Left ventricle myocardium inferior (tissue), 1 donor: ENCODE results near the gene EML6. TPM values are rescaled to one million over a fixed set of nuclear protein-coding genes. Genes with fewer than 3 reads are reported as not detected.

Experiments
- DNase-seq: peaks from one replicate; pipeline ENCODE4 v3.0.0-alpha.2; 2020
- H3K27ac ChIP-seq: fragments of 200-600 bp; replicated peaks from 2 replicates; pipeline ENCODE4 v1.8.0; 2021
- H3K27me3 ChIP-seq: fragments of 200-600 bp; 2 replicates; pipeline ENCODE4 v1.8.0; 2021; ENCODE audit warnings: low read depth
- H3K36me3 ChIP-seq: fragments of 200-600 bp; 2 replicates; pipeline ENCODE4 v1.8.0; 2021
- H3K4me1 ChIP-seq: fragments of 200-600 bp; 2 replicates; pipeline ENCODE4 v1.8.0; 2021
- H3K4me3 ChIP-seq: fragments of 200-600 bp; 2 replicates; pipeline ENCODE4 v1.8.0; 2021; ENCODE audit warnings: mild to moderate bottlenecking, moderate library complexity
- H3K9me3 ChIP-seq: fragments of 200-600 bp; replicated peaks from 2 replicates; pipeline ENCODE4 v1.8.0; 2021
- intact Hi-C: fragments of 100-400 bp; cut with micrococcal nuclease; formaldehyde crosslinking; loops from one replicate; pipeline ENCODE4 v1.11.0; 2022
- total RNA-seq: library from RNA; stranded (reverse); fragmentation: NEBNext Ultra II Directional; extraction: Animal tissue kit (Norgen Biotek cat#: 25700); gene quantifications from one replicate; pipeline ENCODE4 v1.2.1, GENCODE V29; 2021
- TF ChIP-seq, protein P1 (sequence below): fragments of 200-600 bp; IDR thresholded peaks from 2 replicates; pipeline ENCODE4 v1.8.0; 2021; ENCODE audit warnings: antibody characterized with exemption, mild to moderate bottlenecking, borderline replicate concordance
- donor health status: DM: no; HTN: yes; CAD: no; lungs with severe emphysema.

EML6 gene
- total RNA-seq, 1 donor from 2014 or later: 0.77 TPM

DNA sequence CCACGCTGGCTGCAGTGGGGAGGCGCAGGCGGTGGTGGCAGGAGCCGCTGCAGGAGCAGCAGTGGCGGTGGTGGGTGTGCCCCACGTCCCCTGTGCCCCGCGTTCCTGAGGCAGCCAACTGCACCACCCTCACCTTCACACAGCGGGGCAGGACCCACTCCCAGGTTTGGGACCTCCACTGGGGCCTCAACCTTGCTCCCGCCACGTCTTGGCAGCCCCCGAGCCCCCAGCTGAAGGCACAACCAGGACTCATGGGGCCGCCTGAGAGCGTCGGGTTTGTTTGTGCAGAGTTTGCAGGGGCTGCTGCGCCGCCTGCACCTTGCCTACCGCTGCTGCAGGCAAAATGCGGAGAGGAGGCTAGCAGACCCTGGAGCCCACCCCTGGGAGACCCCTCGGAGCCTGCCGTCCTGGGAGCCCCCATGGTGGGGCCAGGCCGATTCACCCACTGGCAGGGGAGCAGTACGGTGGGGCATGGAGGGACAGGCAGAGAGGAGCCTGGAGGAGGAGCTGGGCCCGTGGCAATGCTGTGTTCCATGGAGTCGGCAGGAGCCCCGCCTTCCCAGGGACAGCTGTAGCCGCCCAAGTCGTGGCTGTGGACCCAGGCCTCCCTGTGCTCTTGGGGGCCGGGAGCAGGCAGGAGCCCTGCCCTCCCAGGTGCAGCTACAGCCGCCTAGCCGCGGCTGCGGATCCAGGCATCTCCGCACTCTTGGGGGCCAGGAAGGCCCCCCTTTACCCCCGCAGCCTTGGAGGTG, 14.7 kb upstream of the EML6 start:
- TF ChIP-seq, protein P1, sequence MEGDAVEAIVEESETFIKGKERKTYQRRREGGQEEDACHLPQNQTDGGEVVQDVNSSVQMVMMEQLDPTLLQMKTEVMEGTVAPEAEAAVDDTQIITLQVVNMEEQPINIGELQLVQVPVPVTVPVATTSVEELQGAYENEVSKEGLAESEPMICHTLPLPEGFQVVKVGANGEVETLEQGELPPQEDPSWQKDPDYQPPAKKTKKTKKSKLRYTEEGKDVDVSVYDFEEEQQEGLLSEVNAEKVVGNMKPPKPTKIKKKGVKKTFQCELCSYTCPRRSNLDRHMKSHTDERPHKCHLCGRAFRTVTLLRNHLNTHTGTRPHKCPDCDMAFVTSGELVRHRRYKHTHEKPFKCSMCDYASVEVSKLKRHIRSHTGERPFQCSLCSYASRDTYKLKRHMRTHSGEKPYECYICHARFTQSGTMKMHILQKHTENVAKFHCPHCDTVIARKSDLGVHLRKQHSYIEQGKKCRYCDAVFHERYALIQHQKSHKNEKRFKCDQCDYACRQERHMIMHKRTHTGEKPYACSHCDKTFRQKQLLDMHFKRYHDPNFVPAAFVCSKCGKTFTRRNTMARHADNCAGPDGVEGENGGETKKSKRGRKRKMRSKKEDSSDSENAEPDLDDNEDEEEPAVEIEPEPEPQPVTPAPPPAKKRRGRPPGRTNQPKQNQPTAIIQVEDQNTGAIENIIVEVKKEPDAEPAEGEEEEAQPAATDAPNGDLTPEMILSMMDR: peak; percentile 8
- Histone ChIP-seq H3K9me3 (no peaks in the 10 kb centered on the region), H3K27me3 (peaks cover 6% of the 10 kb centered on the region), H3K36me3 (no peaks in the 10 kb centered on the region), H3K27ac (peak overlapping the region; percentile 18), H3K4me1 (peaks cover 18% of the 10 kb centered on the region), H3K4me3 (peak overlapping the region; percentile 70)
- intact Hi-C loops: loop anchor here (10.0 kb wide), 2 partner anchors 64 to 184 kb away; no protein-coding TSS in a partner anchor
- peak; percentile 34 for DNase-seq

GRCh38 chr2:54709336-54709809, 14.1 kb upstream of the EML6 start:
- TF ChIP-seq, protein P1: no peak
- H3K4me3 ChIP-seq: peak overlapping the region; percentile 70
- peaks cover 15% of the 10 kb centered on the region for H3K4me1 ChIP-seq
- no peaks in the 10 kb centered on the region for H3K36me3 ChIP-seq
- intact Hi-C loops: loop anchor here (10.0 kb wide), 2 partner anchors 65 to 185 kb away; no protein-coding TSS in a partner anchor
- peaks cover 6% of the 10 kb centered on the region for H3K27me3 ChIP-seq
- DNase-seq: peak; percentile 30
- peak overlapping the region; percentile 18 for H3K27ac ChIP-seq
- H3K9me3 ChIP-seq: no peaks in the 10 kb centered on the region

GRCh38 chr2:54710216-54710615, 13.2 kb upstream of the EML6 start:
- peaks cover 13% of the 10 kb centered on the region for H3K4me1 ChIP-seq
- H3K9me3 ChIP-seq: no peaks in the 10 kb centered on the region
- TF ChIP-seq, protein P1: no peak
- no peaks in the 10 kb centered on the region for H3K36me3 ChIP-seq
- H3K27me3 ChIP-seq: peaks cover 6% of the 10 kb centered on the region
- H3K4me3 ChIP-seq: no peak overlapping the region
- DNase-seq: no peak
- no peak overlapping the region for H3K27ac ChIP-seq
- intact Hi-C loops: no loop called here

DNA sequence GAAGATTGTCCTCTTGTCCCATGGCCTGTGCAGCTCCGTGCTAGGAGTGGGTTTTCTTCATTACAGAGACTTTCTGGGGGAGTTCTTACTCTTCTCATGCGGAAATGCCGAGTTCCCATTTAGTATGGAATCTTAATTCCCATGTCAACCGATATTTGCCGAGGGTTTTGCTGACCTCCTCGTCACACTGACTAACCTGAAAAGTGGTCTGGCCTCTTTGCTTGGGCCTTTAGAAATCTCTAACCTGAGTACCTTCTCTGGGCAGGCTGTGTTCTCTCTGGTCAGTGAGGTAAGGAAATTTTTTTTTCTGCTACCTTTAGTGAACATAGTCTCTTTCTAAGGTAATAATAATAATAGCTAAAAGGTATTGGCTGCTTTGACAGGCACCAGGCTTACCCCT, 10.9 kb upstream of the EML6 start:
- H3K4me1 ChIP-seq: peaks cover 23% of the 10 kb centered on the region
- no peak for DNase-seq
- intact Hi-C loops: no loop called here
- H3K36me3 ChIP-seq: no peaks in the 10 kb centered on the region
- H3K9me3 ChIP-seq: no peaks in the 10 kb centered on the region
- TF ChIP-seq, protein P1: no peak
- H3K4me3 ChIP-seq: no peak overlapping the region
- H3K27me3 ChIP-seq: peaks cover 6% of the 10 kb centered on the region
- H3K27ac ChIP-seq: no peak overlapping the region

DNA sequence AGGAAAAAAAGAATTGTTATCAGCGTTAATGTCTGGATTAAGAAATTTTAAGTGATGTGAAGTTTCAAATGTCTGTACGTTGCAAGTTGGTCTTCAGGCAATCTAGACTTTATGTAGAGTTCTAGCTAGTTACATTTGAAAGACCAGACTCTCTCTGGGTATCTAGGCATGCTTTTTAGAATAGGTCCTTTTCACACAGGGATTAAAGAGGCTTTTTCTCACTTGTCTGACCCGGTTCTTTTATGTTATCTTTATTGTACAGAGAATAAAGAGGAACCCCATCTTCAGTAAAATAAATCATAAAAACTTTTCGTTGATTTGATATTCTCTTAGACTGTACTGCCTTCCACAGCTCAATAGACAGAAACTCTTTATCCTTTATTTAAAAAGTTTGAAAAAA, 8.5 kb upstream of the EML6 start:
- Histone ChIP-seq H3K4me3 (no peak overlapping the region), H3K27ac (no peak overlapping the region), H3K27me3 (no peaks in the 10 kb centered on the region), H3K4me1 (peaks cover 11% of the 10 kb centered on the region), H3K9me3 (no peaks in the 10 kb centered on the region), H3K36me3 (no peaks in the 10 kb centered on the region)
- no peak for DNase-seq
- intact Hi-C loops: no loop called here
- TF ChIP-seq, protein P1: no peak
